HT1080 (cell line): Measurements from ENCODE around the gene TMEM154. TPM values are rescaled to one million over a fixed set of nuclear protein-coding genes. Genes with fewer than 3 reads are reported as not detected.

Experiments
- DNase-seq: peaks from one replicate; pipeline ENCODE4 v3.0.0-alpha.2; 2015; ENCODE audit warnings: low read depth
- total RNA-seq: library from RNA; depleted of rRNA; stranded (reverse); fragments of >200 nt; shearing (Covaris generic); gene quantifications from 2 replicates; pipeline ENCODE4 v1.2.3, GENCODE V29; 2014

The TMEM154 gene
- total RNA-seq, 1 experiment from 2014 or later = 16.3 TPM

DNA sequence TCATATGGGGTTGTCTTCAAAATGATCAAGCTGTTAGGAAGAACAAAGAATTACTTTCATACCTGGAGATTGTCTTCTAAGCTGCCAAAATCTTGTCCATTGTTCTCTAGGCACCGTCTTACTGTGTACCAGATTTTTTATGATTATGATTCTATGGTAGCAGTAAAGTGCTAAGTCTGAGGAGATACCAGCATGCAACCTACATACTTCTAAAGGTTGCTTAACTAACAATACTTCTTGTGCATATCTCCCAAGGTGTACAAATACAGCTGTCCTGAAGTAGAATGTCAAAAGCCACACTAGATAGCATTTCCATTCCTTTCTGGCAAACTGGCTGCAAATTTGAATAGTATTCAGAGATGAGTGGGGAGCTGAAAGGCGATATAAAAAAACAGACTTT is 81.3 kb downstream of the TMEM154 start:
- DNase-seq = no peak

DNA sequence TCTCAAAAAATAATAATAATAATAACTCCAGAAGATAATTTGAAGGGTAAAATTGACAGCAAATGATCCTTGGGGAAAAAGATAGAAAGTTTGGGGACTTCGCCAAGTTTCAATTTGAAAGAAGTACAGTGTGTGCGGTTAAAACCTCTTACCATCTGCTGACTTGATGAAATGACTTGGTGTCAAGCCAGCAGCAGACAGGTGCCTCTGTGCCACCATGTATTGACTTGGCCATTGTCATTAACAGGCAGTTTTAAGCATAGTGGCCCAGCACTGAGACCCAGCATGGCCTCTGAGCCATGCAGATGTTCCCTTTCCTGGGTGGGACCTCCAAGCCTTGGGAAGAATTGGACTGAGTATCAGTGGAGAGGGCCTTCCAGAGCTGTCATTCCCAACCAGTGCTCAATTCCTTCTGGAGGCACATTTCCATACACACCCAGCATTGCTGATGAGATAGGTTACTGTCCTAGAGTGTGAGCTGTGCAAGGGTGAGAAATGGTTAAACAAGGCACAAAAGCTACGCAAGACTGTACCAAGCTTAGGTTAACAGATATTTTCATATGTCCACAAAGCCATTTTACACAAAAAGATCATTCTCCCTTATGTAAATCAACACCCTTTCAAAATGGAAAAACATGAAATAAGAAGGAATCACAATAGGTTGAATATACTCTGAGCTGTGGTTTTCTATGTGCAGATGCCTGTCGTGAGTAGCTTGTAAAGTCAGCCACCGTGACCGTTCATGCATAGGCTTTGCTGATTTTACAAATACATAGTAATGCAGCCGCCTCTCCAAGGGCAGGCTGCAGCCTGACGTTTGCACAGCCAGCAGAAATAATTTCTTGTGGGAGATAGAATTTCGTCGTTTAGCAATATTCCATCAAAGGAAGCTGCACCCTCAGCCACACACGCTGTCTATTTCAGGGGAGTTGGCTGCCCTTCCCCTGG is 84.5 kb downstream of the TMEM154 start:
- no peak for DNase-seq

DNA sequence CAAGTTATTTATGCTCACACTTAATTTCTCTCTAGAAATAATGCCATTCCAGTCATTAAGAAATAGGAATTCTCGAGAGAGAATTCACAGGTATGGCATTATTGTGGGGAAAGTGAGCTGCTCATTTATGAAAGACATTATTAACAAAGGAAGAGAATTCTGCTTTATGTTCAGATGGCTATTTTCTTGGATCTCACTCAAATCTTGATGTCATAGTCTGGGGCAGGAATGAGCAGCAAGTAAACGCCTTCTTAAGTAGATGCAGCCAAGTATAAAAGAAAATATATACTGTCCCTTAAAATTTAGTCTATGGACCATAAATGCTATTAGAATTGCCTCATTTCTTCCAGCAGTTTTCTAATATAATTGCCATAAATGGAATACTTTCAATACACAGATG is 85.7 kb downstream of the TMEM154 start:
- no peak for DNase-seq

DNA sequence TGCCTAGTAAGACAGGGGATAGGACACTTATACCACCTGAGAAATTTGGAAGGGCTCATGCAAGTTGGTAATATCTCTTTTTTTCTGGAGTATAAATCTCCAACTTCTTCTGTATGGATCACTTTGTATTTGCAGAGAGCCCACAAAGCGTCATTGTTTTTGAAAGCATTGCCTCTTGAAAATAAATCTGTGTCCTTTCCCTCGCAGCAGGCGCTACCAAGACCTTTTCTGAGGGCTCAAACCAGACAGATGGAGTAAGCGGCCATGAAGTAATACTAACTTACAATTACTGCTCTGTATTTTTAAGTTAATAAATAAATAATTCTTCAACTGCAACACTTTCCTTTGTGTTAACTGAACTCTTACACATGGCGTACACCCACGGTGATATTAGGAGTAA is 87.9 kb downstream of the TMEM154 start:
- DNase-seq = no peak

DNA sequence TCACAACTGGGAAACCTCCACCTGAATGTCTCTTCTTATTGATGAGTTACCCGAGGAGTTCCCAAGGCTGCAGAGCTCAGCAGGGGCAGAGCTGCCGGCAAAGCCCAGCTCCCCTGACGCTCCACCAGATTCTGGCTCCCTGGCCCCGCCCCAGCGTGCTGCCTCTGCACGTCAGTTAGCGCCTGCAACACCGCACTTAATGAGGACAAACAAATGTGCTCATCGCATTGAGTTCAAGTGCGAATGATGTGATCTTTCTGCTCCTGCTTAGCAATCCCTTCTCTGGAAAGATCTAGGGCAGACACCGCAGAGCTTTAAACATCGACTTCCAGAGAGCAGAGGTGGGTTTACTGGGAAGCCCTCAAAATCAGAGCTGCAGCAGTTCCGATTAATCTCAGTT is 88.4 kb downstream of the TMEM154 start:
- no peak for DNase-seq

DNA sequence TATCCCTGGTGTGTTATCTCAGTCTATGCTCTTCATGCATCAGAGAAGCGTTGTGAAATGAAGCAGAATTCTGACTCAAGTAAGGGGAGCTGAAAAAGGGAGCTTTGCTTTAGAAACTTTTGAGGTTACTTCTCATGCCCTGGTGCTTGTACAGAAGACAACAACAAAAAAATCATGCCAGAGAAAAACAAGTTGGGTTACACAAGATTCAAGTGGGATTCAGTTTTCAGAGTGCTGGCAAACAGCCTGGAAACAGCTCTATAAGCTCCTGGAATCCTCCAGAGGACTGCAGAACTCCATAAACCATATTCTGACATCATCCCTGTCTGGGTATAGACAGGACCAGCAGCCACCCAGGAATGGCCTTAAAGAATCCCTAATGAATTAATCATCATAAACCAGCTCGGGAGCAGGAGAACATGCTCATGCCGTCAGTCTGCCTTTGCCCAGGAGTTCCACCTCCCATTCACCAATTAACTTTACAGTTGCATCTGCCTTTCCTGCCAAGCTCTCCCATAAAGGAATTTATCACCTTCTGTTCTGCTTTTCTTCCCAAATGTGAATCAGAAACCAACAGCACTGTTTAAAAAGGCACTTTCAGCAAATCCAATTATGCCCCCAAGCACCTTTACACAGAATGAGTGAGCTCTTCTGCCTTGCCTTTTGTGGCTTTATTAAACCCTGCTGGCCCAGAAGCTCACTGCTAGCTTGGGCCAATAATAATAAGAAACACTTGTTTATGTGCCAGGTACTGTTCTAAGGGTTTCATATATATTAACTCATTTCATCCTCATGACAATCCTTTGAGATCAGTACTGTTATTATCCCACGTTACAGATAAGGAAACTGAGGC is 89.4 kb downstream of the TMEM154 start:
- DNase-seq = peak; percentile 80

DNA sequence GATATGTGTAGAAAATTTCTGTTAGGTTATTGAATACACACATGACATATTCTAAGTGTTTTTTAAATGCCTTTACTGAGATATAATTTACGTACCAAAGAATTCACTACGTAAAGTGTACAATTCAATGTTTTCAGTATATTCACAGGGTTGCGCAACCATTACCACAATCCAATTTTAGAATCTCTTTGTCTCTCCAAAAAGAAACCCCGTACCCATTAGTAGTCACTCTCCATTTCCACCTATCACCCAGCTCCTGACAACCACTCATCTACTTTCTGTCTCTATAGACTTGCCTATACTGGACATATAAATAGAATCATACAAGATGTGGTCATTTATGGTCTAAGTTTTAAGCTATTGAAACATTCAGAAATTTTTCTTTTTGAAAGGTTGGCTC is 90.9 kb downstream of the TMEM154 start:
- no peak for DNase-seq

DNA sequence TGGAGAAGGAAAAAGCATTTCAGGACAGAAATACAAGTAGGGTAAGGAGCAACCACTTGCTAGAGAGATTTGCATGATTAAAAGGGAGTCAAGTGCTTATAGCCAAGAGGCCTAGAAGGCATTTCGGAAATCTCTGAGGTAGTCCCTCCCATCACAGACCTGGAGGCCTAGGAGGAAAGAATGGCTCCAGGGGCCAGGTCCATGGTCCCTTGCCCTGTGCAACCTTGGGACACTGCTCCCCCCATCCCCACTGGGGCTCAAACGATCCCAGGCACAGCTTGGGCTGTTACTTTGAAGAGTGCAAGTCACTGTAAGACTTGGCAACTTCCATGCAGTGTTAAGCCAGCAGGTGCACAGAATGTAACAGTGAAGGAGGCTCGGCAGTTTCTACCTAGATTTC is 92.7 kb downstream of the TMEM154 start:
- DNase-seq = no peak

DNA sequence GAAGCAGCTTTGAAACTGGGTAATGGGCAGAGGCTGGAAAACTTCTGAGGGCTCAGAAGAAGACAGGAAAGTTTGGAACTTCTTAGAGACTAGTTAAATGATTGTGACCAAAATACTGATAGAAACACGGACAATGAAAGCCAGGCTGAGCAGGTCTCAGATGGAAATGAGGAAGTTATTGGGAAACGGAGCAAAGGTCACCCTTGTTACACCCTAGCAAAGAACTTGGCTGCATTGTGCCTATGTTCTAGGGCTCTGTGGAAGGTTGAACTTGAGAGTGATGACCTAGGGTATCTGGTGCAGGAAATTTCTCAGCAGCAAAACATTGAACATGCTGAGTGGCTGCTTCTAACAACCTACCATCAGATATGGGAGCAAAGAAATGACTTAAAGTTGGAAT is 93.1 kb downstream of the TMEM154 start:
- DNase-seq = no peak

DNA sequence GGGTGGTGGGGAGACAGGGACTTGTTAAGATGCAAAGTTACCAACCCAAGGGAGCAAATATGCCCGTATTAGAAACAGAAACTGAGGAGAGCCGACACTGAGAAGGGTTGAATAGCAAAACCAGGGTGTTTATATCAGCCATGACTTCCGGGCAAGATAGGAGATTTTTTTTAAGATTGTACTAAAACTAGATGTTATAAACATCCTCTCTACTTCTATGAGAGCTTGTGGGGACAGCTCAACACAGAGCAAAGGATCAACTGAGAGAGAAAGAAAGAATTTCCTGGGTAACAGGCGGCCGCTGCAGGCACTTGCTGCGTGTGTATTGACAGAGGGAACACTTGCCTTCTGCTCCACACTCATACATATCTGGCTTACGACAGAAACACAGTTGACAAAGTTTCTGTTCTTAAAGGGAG is 94.8 kb downstream of the TMEM154 start:
- DNase-seq = no peak

DNA sequence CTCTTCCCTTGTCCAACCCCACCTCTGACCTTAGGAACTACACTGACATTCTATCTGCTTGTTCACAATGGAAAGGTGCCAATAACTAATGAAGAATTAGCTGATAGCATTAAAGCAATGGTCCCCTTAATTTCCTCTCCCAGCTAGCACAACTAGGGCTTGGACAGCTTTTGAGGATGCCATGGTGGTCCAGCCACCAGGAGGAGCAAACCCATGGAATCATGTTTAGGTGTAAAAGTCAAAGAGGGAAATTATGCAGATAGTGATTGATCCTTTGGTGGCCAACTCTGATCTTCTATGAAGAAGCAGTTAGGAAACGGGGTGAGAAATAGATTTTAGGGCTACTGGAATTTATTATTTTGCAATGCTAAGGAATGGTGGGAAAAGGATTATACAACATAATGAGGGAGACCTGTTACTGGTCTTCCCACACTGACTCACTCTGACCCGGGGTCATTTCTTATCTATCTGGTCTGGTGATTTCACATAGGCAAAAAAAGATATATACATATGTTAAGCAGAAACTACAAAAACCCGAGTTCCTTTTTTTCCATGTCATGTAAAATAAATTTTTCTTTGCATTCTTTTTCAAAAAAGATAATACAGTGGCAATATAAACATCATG is 98.1 kb downstream of the TMEM154 start:
- no peak for DNase-seq

DNA sequence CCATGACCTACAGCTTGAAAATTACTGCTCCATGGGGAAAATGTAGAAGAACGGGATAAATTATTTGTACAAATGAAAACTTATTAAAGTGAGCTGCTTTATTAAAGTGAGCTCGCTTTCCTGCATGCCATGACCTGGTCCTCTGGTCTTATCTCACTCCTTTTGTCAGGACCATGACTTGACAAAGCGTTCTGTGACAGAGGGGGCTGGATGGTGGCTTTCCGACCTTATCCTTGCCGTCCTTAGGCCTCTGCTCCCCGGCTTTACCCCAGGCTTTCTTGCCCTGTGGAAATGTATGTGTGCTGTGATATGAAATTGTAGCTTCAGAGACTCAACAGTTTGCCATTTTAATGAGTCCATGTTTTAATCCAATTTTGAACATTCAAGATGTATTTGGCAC is 99.9 kb downstream of the TMEM154 start:
- no peak for DNase-seq

DNA sequence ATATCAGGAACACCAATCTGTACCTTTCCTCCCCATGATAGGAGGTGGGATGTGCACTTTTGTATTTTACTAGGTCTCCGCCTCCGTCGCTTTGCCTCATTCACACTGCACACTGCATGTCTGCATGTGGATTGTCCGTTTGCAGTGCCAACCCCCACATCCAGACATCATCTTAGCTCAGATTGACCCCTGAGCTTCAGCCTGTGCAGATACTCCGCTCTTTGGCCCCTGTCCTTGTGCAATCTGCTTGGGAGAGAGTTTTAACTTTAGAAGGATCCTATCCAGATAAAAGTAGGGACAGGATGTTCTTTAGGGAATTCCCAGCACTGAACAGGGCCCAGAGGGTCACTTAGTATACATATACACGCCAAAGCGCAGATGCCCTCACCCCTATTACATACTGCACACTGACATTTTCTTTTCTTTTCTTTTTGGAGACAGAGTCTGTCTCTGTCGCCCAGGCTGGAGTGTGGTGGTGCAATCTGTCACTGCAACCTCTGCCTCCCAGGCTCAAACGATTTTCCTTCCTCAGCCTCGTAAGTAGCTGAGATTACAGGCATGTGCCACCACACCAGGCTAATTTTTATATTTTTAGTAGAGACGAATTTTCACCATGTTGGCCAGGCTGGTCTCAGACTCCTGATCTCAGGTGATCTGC is 100.6 kb downstream of the TMEM154 start:
- DNase-seq = no peak

DNA sequence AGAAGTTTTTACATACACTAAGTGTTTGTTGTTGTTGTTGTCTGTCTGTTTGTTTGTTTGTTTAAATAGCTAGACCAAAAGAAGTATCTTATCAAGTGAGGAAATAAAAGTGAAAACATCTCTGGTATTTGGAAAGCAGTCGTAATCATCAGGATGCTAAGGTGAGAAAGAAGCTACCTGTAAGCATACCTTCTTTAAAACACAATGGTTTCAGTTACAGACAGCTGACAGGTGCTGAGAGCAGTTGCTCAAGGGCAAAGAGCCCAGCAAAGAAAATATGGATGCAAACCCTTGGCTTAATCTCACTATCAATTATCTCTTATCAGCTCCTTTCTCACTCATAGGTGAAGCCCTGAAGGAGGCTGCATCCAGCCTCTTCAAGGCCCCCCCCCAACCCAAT is 101.1 kb downstream of the TMEM154 start:
- no peak for DNase-seq

DNA sequence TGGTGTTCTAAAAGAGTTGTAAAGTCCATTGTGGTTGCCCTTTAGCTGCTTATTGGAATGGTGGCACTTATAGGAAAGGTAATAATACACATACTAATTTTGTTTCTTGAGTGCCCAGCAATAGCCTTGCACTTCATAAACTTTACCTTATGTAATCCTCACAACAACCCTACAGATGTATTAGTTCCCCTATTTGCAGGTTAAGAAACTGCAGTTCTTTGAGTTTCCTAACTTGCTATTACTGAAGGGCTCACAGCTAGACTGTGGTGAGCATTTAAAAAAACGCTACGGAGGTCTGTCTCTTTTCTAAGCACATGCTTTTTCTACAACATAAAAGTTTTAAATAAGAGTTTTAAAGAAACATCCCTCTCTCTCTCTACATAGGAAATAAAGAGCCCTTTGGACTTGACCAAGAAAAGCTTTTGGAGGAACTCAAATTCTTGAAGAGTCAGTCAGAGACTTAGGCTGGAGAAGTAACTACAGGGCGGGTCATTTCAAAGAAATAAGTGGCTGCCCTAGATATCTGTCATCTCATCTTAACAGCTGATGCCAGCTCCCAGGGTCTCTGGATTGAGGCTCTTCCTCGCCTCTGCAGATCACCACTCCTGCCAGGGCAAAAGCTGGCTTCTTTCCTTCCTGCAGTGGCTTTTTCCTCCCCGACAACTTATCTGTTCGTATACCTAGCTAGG is 101.9 kb downstream of the TMEM154 start:
- DNase-seq = no peak

DNA sequence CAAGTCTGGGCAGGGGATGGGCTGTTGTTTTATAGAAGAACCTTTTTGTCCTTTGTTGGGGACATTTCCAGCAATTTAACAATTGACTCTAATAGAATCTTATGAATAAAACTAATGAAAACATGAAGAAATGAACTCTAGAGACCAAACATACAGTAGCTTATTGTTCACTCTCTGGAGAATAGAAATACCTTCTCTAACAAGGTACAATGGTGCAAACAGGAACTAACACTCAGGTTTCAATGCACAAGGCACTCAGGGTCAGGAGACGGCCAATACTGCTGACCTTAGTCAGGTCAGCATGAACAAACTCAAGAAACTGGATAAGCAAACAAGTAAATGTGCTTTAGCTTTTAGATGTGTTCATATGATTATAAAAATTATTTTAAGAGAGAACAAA is 104.3 kb downstream of the TMEM154 start:
- DNase-seq = no peak

DNA sequence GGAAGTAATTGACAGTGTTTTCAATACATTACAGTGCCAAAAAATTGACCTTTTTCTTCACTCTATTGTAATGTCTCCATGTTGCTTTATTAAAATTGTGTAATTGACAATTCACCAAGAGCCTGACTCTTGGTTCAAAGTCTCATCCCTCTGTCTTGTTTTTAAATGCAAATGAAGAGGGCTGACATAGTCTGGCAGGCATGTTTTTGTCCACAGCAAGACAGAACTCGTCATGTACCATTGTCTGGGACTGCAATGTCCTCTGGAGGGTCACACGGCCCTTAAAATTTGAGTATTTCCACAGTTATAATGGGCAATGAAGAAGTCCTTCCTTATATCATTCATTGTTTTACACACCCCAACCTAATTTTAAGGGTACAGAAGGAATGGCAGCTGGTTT is 105.9 kb downstream of the TMEM154 start:
- no peak for DNase-seq

DNA sequence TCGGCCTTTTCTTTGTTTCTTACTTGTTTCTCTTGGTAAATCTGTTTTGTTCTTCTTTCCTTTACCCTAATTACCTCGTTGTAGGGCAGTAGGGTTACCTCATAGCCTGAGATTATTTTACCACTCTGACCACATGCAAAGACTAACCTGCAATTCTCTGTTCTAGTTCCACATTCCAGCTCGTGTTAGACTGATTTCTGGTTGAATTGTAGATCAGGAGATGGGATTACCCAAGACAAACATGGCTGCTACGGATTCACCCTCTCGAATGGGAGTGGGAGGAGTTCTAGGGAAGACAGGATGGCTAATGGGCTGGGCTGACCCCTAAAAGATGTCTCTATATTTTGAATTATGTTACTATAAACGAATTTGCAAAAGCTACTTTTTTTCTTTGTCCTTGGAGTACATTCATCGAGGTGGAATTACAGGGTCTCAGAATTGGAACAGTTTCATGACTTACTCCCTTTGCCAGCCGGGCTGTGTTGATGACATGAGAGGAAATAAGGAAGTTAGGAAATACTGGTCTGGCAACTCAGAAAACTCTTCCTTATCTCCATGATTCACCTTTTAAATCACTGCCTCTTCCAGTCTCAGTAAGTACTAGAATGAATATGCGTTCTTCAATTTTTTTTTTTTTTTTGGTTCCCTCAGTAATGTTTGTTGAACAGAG is 107.2 kb downstream of the TMEM154 start:
- peak; percentile 78 for DNase-seq

DNA sequence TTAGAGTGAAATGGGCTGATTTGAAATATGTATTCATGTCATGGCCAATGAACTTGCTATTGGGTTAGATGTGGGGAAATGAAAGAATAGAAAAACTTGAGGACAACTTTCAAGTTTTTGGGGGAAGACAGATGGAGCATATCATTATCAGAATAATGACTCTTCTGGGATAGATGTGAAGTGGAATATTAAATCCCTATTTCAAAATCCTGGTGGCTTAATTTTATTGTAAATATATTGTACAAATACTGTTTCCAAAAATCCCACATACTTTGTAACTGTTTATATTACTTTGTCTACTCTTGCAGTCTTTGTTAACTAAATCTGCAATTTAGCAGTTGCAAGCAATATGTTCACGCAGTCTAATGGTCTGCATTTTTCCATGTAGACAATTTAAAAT is 108.0 kb downstream of the TMEM154 start:
- no peak for DNase-seq

DNA sequence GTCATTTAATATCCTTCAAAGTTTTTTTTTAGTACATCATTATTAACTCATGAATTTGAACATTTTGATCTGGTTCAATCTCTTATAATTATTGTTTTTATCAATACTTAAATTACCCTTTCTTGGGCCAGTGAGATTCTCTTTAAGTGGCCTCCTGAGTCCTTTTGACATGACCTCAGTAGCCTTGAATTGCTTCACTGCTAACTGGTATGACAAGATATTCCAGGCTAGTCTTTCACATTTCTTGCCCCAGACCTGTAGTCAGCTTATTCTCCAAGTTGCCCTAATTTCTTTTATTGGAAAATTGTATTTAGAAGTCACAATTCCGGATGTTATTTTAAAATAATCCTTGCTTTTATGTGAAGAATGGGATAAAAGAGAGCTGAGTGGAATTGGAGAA is 108.5 kb downstream of the TMEM154 start:
- DNase-seq = no peak
